Putamen (tissue), 1 donor: ENCODE data around the gene PHRF1.

Source experiments
- DNase-seq: peaks from one replicate; pipeline ENCODE4 v3.0.0-alpha.2; 2016; ENCODE audit warnings: low spot score

PHRF1 gene

GRCh38 chr11:539971-540481 lies 36.2 kb upstream of the PHRF1 start:
- DNase-seq = no peak

GRCh38 chr11:540583-541432 lies 35.5 kb upstream of the PHRF1 start:
- DNase-seq = no peak

- DNase-seq = no peak
These were observed 34.8 kb upstream of the PHRF1 start for GRCh38 chr11:541433-541885.

- no peak for DNase-seq
These were observed 31.5 kb upstream of the PHRF1 start for GRCh38 chr11:544817-545166.

- no peak for DNase-seq
These were observed 31.1 kb upstream of the PHRF1 start for GRCh38 chr11:545171-545570.

- no peak for DNase-seq
These were observed 27.3 kb upstream of the PHRF1 start for GRCh38 chr11:548700-549603.

- no peak for DNase-seq
These were observed 26.1 kb upstream of the PHRF1 start for GRCh38 chr11:550021-550745.

GRCh38 chr11:550746-551085 lies 25.6 kb upstream of the PHRF1 start:
- DNase-seq = no peak

GRCh38 chr11:551131-551530 lies 25.1 kb upstream of the PHRF1 start:
- no peak for DNase-seq

- DNase-seq = no peak
These were observed 24.7 kb upstream of the PHRF1 start for GRCh38 chr11:551596-551995.

GRCh38 chr11:553083-553987 lies 22.9 kb upstream of the PHRF1 start:
- DNase-seq = no peak

- DNase-seq = no peak
These were observed 22.3 kb upstream of the PHRF1 start for GRCh38 chr11:553988-554340.

GRCh38 chr11:554428-555226 lies 21.6 kb upstream of the PHRF1 start:
- DNase-seq = no peak

GRCh38 chr11:555227-555779 lies 21.0 kb upstream of the PHRF1 start:
- DNase-seq = no peak

GRCh38 chr11:555780-556661 lies 20.2 kb upstream of the PHRF1 start:
- no peak for DNase-seq

- no peak for DNase-seq
These were observed 19.5 kb upstream of the PHRF1 start for GRCh38 chr11:556662-557256.

GRCh38 chr11:557328-558132 lies 18.7 kb upstream of the PHRF1 start:
- no peak for DNase-seq

- DNase-seq = no peak
These were observed 17.8 kb upstream of the PHRF1 start for GRCh38 chr11:558503-558902.
